ENCODE measurements around the gene CCNY. TPM values are rescaled to one million over a fixed set of nuclear protein-coding genes. Genes with fewer than 3 reads are reported as not detected.
"Not testable (repeated sequence)": the region's sequence is repeated elsewhere in the genome, so short reads cannot be mapped to it uniquely, and the experiment has no call there.

The CCNY gene
- total and polyA plus RNA-seq, 9 donors, result 48.0 to 99.6 (median 89.1) TPM

DNA sequence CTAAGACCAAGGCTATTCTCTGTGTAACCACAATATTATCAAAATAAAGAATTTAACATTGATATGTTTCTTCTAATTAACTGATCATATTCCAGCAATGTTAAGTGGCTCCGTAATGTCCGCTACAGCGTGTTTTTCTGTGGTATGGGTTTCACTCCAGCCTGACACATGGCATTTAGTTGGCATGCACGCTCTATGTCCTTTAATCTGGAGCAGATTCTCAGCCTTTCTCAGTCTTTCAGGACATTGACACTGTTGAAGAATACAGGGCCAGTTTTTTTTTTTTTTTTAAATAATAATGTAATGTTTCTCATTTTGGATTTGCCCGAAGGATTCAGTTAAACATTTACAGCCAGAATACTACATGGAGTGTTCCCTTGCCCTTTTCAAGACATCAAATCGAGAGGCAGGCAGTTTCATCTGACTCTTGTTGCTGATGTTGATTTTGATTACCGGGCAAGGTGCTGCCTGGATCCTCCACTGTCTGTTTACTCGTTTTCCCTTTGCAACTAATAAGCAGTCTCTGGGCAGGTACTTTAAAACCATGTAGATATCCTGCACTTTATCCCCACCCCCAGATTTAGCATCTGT is 171.3 kb downstream of the CCNY start:
- Histone ChIP-seq H3K9me3 (replicated peaks; ENCODE audit: control insufficient read depth, low read depth, low read length) (no peaks in the 10 kb centered on the region), H3K4me1 (ENCODE audit: control insufficient read depth, insufficient read depth, low read length) (no peaks in the 10 kb centered on the region), H3K27me3 (ENCODE audit: control insufficient read depth, insufficient read depth, low read length) (no peaks in the 10 kb centered on the region), H3K27ac (ENCODE audit: low read length) (no peak overlapping the region), H3K36me3 (ENCODE audit: control insufficient read depth, insufficient read depth, low read length) (peaks cover 12% of the 10 kb centered on the region), H3K4me3 (ENCODE audit: low read length) (no peak overlapping the region)
- DNase-seq, result no peak
- WGBS (ENCODE audit: insufficient coverage), result no CpG with 5 or more reads among the region's 8 CpGs

DNA sequence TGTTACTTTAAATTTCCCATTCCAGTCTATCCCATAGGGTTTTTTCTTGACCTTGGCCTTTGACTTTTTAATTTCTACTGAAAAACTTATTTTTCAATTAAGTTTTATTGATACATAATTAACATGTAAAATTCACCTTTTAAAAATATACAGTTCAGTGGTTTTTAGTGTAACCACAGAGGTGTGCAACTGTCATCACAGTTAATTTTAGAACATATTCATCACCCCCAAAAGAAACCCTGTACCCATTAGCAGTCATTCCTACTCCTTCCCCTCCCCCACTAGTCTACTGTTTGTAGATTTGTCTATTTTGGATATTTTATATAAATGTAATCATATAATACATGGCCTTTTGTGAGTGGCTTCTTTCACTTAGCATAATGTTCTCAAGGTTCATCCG is 172.3 kb downstream of the CCNY start:
- peaks cover 12% of the 10 kb centered on the region for H3K36me3 ChIP-seq (ENCODE audit: control insufficient read depth, insufficient read depth, low read length)

DNA sequence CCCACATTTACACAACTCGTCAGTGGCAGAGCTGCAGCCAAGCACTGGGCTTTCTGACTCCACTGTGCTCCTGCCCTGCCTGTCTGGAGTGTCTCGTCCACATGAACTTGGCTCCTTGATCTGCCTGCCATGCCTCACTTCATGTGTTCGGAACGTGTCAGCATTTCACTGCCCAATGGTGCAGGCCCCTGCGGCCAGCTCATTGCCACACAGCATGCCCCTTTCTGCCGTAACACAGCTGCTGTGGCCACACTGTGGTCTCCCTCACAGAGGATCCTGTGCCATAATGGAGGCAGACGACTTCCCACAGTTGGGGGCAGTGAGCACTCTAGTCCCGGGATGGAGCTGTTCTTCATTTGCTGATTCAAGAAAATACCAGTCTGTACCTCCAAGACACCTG is 174.6 kb downstream of the CCNY start:
- no peaks in the 10 kb centered on the region for H3K27me3 ChIP-seq (ENCODE audit: control insufficient read depth, insufficient read depth, low read length)
- H3K4me1 ChIP-seq (ENCODE audit: control insufficient read depth, insufficient read depth, low read length), result no peaks in the 10 kb centered on the region
- H3K27ac ChIP-seq (ENCODE audit: low read length), result no peak overlapping the region
- DNase-seq, result no peak
- H3K4me3 ChIP-seq (ENCODE audit: low read length), result no peak overlapping the region
- peaks cover 10% of the 10 kb centered on the region for H3K36me3 ChIP-seq (ENCODE audit: control insufficient read depth, insufficient read depth, low read length)
- WGBS (ENCODE audit: insufficient coverage), result 94% methylated on average over 6 of the region's 8 CpGs
- no peaks in the 10 kb centered on the region for H3K9me3 ChIP-seq (replicated peaks; ENCODE audit: control insufficient read depth, low read depth, low read length)

More for the DNA sequence above, 172.3 kb downstream of the CCNY start:
- no peaks in the 10 kb centered on the region for H3K4me1 ChIP-seq (ENCODE audit: control insufficient read depth, insufficient read depth, low read length)
- no peaks in the 10 kb centered on the region for H3K27me3 ChIP-seq (ENCODE audit: control insufficient read depth, insufficient read depth, low read length)
- no peak for DNase-seq
- H3K4me3 ChIP-seq (ENCODE audit: low read length), result no peak overlapping the region
- no peaks in the 10 kb centered on the region for H3K9me3 ChIP-seq (replicated peaks; ENCODE audit: control insufficient read depth, low read depth, low read length)
- no CpG with 5 or more reads among the region's 1 CpG for WGBS (ENCODE audit: insufficient coverage)
- no peak overlapping the region for H3K27ac ChIP-seq (ENCODE audit: low read length)

DNA sequence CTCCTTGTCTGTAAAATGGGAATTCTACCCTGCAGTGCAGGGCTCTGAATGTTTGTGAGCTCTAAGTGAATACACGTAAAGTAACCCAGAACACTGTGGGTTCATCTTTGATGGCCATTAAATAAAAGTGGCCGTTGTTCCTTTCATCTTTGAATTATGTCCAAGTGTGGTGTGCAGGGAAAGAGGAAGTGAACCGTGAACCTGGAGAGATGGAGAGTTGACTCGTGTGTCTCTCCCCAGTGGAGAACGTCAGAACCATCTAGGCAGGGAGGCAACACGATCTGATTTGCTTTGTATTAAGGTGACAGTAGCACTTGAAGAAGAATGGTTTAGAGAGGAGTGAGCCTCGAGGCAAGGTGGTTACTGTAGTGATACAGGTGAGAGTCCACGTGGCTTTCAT is 175.3 kb downstream of the CCNY start:
- no peaks in the 10 kb centered on the region for H3K9me3 ChIP-seq (replicated peaks; ENCODE audit: control insufficient read depth, low read depth, low read length)
- no peaks in the 10 kb centered on the region for H3K27me3 ChIP-seq (ENCODE audit: control insufficient read depth, insufficient read depth, low read length)
- H3K27ac ChIP-seq (ENCODE audit: low read length), result no peak overlapping the region
- H3K4me1 ChIP-seq (ENCODE audit: control insufficient read depth, insufficient read depth, low read length), result no peaks in the 10 kb centered on the region
- DNase-seq, result no peak
- no peak overlapping the region for H3K4me3 ChIP-seq (ENCODE audit: low read length)
- peaks cover 10% of the 10 kb centered on the region for H3K36me3 ChIP-seq (ENCODE audit: control insufficient read depth, insufficient read depth, low read length)
- WGBS (ENCODE audit: insufficient coverage), result 79% methylated on average over 8 of the region's 8 CpGs

DNA sequence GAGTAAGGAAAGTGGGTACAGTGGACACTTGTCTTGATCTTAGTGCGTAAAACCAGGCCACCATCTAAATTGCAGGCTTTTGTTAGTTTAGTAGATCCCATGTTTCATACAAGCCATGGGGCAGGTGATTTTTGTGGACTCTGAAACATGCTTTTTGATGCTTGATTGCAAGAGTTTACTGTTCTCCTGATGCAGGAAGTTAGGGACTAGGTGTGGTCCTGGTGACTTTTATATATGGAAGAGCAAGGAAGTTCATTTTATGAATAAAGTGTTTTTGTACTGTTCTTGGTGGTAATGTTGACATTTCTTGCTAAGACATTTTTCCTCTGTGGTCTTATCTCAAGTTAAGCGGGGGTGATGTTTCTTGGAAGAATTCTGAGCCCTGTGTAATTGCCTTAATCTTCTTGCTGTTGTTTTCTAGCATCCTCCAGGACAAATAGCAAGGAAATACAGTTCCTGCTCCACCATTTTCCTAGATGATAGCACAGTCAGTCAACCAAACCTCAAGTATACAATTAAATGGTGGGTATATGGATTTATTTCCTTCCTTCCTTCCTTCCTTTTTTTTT is 179.9 kb downstream of the CCNY start:
- no peaks in the 10 kb centered on the region for H3K4me1 ChIP-seq (ENCODE audit: control insufficient read depth, insufficient read depth, low read length)
- H3K27ac ChIP-seq (ENCODE audit: low read length), result no peak overlapping the region
- no peak for DNase-seq
- no peaks in the 10 kb centered on the region for H3K27me3 ChIP-seq (ENCODE audit: control insufficient read depth, insufficient read depth, low read length)
- no peaks in the 10 kb centered on the region for H3K9me3 ChIP-seq (replicated peaks; ENCODE audit: control insufficient read depth, low read depth, low read length)
- no peak overlapping the region for H3K4me3 ChIP-seq (ENCODE audit: low read length)
- H3K36me3 ChIP-seq (ENCODE audit: control insufficient read depth, insufficient read depth, low read length), result peaks cover 13% of the 10 kb centered on the region
- no CpG with 5 or more reads among the region's 2 CpGs for WGBS (ENCODE audit: insufficient coverage)

DNA sequence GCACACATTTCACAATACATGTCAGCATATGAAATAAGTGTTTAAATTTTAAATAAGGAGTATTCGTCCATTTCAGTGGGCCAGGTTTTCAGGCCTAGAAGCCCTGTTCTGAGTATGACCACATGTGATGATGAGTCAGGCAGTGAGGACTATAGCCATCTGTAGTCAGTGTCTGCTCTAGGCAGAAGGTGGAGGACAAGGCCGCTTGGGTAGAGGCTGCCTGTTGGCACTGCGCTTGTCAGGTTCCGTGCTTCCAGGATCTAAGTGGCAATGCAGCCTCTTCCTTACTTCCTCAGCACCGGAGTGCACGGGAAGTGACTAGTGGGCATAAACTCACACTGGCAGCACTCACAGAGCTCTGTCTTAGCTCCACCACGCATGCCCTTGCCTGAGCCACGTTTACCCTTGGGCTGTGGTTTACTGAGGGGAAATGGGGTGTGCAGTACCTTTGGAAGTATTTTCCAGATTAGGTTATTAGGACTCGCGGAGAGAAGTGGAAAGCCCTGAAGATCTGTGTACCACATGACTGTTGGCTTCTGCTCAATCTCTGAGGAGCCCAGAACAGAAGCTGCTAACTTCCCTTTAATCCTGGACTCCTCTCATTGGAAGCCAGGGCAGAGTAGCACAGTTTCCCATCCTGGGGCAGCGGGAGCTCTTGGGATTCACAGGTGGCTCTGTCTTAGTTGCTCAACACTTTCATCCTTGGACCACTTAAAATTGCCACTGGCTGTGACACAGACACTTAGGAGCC is 181.3 kb downstream of the CCNY start:
- H3K9me3 ChIP-seq (replicated peaks; ENCODE audit: control insufficient read depth, low read depth, low read length), result no peaks in the 10 kb centered on the region
- no peak overlapping the region for H3K27ac ChIP-seq (ENCODE audit: low read length)
- no peaks in the 10 kb centered on the region for H3K27me3 ChIP-seq (ENCODE audit: control insufficient read depth, insufficient read depth, low read length)
- H3K4me1 ChIP-seq (ENCODE audit: control insufficient read depth, insufficient read depth, low read length), result no peaks in the 10 kb centered on the region
- 87% methylated on average over 10 of the region's 11 CpGs for WGBS (ENCODE audit: insufficient coverage)
- H3K4me3 ChIP-seq (ENCODE audit: low read length), result no peak overlapping the region
- peak; percentile 33 for DNase-seq
- peaks cover 15% of the 10 kb centered on the region for H3K36me3 ChIP-seq (ENCODE audit: control insufficient read depth, insufficient read depth, low read length)

DNA sequence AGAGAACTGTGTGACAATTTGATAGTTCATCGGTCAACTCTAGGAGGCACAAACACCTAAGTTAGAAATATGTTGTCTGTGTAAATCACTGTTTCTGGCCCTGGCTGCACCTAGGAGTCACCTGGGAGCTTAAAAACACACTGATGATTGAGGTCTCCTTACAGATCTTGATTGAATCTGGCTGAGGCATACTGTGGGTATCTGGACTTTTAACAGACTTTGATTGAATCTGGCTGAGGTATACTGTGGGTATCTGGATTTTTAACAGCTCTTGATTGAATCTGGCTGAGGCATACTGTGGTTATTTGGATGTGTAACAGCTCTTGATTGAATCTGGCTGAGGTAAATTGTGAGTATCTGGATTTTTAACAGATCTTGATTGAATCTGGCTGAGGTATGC is 181.9 kb downstream of the CCNY start:
- not testable (repeated sequence) for H3K4me1 ChIP-seq (ENCODE audit: control insufficient read depth, insufficient read depth, low read length); H3K27me3 ChIP-seq (ENCODE audit: control insufficient read depth, insufficient read depth, low read length); H3K9me3 ChIP-seq (replicated peaks; ENCODE audit: control insufficient read depth, low read depth, low read length); H3K27ac ChIP-seq (ENCODE audit: low read length); DNase-seq; H3K4me3 ChIP-seq (ENCODE audit: low read length)
- H3K36me3 ChIP-seq (ENCODE audit: control insufficient read depth, insufficient read depth, low read length), result peaks cover 18% of the 10 kb centered on the region
- 83% methylated on average over 1 of the region's 1 CpG for WGBS (ENCODE audit: insufficient coverage)

DNA sequence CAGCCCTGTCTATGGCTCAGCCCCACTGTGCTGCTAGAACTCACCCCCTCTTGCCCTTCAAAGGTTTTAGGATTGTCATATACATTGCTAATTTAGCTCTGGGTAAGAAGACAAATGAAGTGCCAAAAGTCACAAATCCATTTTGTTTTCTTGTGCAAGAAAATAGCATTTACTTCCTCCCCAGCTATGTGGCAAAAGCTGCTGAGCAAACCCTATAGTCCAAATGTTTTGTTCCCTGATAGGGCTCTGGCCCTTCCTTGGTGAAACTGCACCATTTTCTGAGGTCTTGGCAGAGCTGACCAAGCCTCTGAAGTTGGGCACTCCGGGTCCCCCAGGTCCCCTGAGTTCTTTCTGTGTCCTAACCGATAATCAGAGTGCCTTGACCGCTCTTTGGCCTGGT is 184.7 kb downstream of the CCNY start:
- Histone ChIP-seq H3K4me3 (ENCODE audit: low read length) (no peak overlapping the region), H3K36me3 (ENCODE audit: control insufficient read depth, insufficient read depth, low read length) (peaks cover 18% of the 10 kb centered on the region), H3K4me1 (ENCODE audit: control insufficient read depth, insufficient read depth, low read length) (no peaks in the 10 kb centered on the region), H3K27ac (ENCODE audit: low read length) (no peak overlapping the region), H3K9me3 (replicated peaks; ENCODE audit: control insufficient read depth, low read depth, low read length) (no peaks in the 10 kb centered on the region), H3K27me3 (ENCODE audit: control insufficient read depth, insufficient read depth, low read length) (no peaks in the 10 kb centered on the region)
- no peak for DNase-seq
- 86% methylated on average over 1 of the region's 3 CpGs for WGBS (ENCODE audit: insufficient coverage)

DNA sequence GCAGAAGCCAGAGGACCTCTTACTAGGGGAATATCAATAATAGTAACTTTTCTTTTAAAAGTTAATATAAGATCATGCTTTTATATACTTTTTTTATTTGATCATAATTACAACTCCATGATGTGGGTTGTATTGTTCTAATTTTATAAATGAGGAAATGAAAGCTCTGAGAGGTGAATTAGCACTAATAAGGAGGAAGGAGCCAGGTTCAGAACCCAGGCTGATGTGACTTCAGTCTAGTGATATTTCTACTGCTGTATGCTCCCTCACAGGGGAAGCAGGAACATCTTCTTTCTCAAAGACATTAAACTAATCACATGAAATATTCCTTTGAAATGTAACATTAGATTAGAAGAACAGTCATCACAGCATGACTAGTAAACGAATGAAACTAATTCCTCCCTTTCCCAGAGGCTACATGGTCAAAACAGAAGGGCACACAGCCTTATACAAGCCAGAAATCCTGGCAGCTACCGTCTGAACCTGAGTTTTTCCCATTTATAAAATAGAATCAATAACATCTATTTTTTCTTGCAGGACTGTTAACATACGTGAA is 187.4 kb downstream of the CCNY start:
- Histone ChIP-seq H3K27ac (ENCODE audit: low read length) (no peak overlapping the region), H3K4me3 (ENCODE audit: low read length) (no peak overlapping the region), H3K4me1 (ENCODE audit: control insufficient read depth, insufficient read depth, low read length) (no peaks in the 10 kb centered on the region), H3K9me3 (replicated peaks; ENCODE audit: control insufficient read depth, low read depth, low read length) (no peaks in the 10 kb centered on the region), H3K27me3 (ENCODE audit: control insufficient read depth, insufficient read depth, low read length) (no peaks in the 10 kb centered on the region), H3K36me3 (ENCODE audit: control insufficient read depth, insufficient read depth, low read length) (peaks cover 10% of the 10 kb centered on the region)
- 54% methylated on average over 2 of the region's 3 CpGs for WGBS (ENCODE audit: insufficient coverage)
- no peak for DNase-seq

DNA sequence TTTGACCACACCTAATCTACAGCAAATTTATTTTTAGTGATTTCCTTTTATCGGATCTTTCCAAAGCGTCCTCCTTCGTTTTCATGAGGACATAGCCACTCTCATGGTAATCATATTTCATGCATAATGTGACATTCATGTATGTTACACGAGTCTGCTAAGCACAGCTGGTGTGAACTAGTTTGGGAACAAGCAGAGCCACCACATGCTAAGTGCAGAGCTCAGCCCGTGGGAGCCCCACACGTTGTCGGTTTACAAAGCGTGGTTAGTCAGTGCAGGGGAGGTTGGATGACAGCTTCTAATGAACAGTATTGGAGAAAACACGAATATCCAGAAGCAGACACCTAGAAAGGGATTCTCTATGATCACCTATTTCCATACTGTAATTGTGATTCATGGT is 190.4 kb downstream of the CCNY start:
- no peak overlapping the region for H3K27ac ChIP-seq (ENCODE audit: low read length)
- no CpG with 5 or more reads among the region's 9 CpGs for WGBS (ENCODE audit: insufficient coverage)
- no peak for DNase-seq
- no peaks in the 10 kb centered on the region for H3K27me3 ChIP-seq (ENCODE audit: control insufficient read depth, insufficient read depth, low read length)
- H3K9me3 ChIP-seq (replicated peaks; ENCODE audit: control insufficient read depth, low read depth, low read length), result no peaks in the 10 kb centered on the region
- H3K4me3 ChIP-seq (ENCODE audit: low read length), result no peak overlapping the region
- H3K36me3 ChIP-seq (ENCODE audit: control insufficient read depth, insufficient read depth, low read length), result peaks cover 18% of the 10 kb centered on the region
- H3K4me1 ChIP-seq (ENCODE audit: control insufficient read depth, insufficient read depth, low read length), result no peaks in the 10 kb centered on the region

All from muscle of leg (tissue), 11 donors.